ENCODE measurements around the gene OPCML.

OPCML gene

DNA sequence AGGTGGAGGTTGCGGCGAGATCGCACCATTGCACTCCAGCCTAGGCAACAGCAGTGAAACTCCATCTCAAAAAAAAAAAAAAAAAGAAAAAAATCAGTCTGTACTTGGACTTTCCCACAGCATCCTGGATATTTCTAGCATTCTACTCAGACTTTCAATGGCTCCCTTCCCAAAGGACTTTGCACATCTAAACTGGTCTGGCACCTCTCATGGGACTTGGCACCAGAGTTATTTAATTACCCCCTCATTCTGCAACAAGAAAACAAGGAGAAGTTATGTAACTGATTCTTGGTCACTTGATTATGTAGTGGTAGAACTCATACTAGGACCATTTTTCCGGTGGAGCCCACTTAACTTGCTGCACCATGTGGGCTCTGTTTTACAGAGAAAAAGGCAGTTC, 519.5 kb downstream of the OPCML start:
- FAIRE-seq = no peak

DNA sequence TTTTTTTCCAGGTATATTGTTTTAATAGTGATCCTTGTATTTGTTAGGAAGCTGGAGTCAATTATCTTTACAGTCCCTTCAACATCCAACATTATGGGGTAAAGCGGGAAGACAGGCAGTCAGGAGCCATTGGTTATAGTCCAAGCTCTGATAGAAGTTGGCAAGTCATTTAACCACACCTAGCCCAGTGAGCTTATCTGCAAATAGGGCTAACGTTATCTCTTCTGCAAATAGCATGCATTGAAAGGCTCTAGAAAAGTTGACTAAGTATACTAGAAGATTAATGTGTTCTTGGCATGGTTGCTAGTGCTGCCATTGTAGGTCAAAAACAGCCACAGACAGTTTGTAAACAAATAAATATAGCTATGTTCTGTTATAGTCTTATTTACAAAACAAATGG, 520.7 kb downstream of the OPCML start:
- no peak for FAIRE-seq

DNA sequence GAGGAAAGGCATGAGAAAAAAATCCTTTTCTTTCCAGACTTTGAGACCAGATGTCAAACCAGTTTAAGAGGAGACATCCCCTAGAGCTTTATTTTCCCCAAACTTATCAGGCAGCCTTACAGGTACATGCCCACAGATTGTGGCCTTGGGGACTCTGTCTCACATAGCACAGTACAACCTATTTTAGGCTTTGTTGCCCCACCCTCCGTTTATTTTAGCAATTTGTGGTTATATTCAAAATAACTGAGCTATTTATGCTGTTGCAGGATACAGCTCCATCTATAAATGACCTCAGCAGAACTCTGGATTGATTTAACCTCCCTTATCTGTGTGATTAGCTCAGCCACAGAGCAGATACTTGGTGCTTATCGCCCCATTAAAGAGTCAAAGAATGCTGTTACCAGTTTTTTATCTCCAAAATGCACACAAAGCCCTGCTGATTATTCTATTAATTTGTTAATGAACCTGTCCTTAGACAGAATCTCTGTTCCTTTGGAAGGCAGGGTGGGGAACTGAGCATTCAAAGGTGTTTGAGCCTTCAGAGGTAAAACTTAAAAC, 525.2 kb downstream of the OPCML start:
- FAIRE-seq = no peak

DNA sequence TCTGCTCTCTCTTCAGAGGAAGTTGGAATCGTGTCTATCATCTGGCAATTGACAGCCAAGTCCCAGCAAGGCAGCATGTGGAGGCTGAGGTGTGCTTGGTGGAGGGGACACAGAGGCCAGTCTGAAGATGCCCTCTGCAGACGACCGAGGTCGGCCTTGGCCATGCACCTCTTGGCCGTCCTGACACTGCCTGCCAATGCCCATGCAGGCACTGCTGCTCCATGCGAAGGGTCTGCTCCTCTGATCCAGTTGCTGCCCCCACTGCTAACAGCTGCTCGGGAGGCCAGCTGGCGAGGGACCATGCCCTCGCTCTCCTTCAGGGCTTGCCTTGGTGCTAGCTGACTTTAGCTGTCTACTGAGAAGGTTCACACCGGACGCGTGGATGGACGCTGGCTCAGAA, 527.9 kb downstream of the OPCML start:
- FAIRE-seq = no peak

DNA sequence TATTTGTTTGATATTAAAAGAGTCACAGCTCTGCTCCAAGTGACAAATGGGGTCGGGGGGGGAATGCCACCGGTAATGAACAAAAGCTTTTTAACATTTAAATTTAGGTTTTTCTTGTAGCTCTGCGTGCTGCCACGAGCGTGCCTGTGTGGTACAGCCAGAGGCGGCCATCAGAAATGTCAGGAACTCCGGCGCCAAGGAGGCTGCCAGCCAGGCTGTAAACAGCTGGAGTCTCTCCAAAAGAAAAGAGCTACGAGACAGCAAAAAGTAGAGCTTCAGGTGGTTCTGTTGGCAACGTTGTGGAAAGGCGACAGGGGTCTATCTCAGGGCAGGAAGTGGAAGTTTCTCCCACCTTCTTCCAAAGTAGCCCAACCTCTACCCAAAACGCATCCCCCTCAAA, 532.8 kb downstream of the OPCML start:
- FAIRE-seq = no peak

DNA sequence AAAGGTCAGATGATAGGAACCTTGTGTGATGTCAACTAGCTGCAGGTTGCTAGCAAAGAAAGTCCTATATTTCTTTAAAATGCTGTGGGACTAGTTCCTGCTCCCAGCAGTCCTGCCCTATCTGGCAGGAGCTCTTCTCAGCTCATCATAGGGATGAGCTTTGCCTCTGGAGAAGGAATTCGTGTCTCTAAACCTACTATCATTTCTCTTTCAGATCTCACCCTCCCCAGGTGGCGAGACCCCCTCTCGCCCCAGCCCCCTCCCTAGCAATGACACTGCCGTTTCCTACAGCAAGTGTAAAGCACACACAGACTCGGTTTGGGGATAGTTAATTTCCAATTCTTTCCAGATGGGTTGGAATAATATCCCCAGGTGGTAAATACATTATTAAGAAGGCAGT, 533.3 kb downstream of the OPCML start:
- no peak for FAIRE-seq

DNA sequence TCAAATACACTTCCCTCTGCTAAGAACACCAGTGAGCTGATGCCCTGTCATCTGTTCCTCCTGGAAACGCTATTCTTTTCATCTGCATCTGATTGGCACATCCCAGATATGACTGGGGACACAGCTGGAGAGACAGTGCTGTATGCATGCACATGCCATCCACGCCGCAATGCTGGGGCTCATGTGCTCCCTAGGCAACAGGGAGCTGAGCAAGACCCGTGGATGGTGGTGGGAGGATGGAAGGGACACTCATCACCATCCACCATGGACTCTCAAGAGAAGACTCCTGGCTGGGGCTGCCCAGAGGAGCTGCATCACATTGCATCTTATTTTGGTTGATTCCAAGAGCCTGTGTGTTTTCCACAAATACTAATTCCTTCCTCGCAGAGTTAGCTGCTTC, 534.9 kb downstream of the OPCML start:
- no peak for FAIRE-seq

DNA sequence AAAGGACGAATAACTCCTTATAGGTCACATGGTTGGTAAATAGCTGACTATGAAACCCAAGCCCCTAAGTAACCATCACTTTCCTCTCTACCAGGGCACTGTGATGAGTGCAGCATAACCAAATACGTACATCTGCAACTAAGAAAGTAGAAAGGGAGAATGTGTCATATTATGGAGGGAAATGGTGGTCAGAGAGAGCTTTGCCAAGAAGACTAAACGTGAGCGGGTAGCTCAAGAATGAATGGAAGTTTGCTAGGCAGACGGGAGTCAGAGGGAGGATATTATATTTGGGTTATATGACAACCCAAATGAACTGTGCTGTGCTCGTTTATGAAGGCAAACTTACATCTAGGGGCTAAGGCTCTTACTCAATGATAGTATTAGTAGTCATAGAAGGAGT, 537.3 kb downstream of the OPCML start:
- FAIRE-seq = no peak

DNA sequence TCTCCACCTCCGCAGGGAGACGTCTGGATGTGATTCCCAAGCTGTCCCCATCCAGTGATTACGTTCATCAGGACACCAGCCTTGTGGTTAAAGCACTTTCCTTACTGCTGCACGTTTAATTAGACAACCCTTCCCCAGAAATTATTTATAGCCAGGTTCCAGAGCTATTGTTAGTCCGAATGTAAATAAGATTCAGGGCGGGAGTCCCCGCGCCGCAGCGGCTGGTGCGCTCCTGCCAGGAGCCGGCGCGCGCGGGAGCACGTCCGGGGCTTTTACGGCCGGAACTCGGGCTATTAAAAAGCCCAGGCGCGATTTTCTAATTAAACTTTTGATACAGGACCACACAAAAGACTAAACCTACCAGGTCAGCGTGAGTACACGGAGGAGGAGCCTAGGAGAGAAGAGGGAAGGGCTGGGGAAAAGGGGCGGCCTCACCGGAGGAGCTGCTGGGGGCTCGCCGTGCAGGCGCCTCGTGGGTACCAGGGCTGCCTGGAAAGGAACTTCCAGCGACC, 538.3 kb downstream of the OPCML start:
- no peak for FAIRE-seq

DNA sequence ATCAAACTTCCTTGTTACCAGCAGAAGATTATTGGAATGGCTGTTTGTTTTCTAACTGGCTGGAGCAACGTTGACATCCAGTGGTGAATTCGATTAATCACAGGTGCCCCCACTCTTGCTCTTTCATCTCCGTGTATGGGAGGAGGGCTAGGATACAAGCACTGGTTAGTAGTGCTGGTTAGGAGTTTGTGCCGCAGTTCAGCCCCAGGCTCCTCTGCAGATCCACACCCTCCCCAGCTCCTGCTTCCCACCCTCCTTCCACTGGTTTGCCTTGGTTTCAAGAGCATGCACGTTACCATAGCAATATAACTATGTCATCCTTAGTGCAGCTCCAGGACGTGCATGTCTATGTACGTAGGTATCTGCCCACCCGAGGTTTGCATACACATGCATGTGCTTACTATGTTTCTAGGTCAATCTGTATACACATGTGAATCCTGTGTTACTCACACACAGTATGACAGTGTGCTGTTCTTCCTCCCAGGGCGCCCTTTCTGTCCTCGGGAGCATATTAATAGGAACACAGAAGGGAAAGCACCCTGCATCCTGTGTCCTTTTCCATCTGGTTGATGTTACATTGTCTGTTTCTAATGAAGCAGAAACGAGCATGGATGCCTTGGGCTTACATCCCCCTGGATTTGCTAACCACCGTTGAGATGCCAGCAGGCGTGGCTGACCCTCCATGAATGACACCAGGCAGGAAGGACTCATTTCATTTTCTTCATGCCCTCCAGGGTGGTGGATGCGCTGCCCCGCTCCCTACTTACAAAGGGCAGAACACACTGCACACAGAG, 539.3 kb downstream of the OPCML start:
- FAIRE-seq = no peak

DNA sequence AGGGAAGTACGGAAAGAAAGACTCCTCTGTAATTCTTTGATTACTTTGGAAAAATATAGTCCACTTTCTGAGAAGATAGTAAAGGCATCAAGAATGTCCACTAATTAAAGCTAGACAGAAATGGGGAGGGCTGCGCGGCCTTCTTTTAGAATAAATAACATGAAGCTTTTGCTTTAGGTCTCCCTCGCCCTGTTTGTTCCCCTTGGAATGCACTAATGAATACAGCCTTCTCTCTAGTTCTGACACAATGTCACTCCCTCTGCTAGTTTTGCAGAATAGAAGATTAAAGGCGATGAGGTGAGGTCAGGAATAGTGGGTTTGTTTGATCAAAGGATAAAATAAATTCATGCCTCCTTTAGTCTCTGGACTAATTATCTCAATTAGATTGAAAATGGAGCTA, 543.9 kb downstream of the OPCML start:
- no peak for FAIRE-seq

DNA sequence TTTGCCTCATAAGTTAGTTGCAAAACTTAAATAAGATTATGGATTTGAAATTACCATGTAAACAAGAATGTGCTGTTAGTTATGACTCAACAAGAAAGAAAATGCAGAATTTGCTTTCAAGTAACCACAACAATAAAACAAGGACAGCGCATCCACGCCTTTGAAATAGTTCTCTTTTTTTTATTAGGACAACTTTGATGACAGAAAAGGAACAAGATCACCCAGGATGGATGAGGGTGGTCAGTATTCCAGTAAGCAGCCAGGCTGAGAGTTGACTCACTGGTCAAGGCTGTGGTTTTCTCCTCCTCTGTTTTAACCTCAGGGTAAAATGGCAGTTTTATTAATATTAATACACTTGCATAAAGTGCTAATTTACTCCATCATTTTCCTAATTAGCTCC, 544.4 kb downstream of the OPCML start:
- no peak for FAIRE-seq

DNA sequence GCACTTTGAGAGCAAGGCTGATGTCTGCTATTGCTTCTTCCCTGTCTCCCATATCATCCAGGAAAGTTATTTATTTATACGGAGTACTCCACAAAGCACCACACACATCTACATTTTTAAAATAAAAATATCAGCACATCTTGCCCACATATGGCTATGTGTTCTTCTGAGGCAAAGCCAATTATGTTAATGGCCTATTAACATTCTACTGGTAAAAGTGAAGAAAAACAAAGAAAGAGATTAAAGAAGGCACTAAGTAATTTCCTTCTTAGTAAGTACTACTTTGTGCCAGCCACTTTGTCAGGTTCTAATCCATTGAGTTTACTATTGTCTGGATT, 548.7 kb downstream of the OPCML start:
- no peak for FAIRE-seq

DNA sequence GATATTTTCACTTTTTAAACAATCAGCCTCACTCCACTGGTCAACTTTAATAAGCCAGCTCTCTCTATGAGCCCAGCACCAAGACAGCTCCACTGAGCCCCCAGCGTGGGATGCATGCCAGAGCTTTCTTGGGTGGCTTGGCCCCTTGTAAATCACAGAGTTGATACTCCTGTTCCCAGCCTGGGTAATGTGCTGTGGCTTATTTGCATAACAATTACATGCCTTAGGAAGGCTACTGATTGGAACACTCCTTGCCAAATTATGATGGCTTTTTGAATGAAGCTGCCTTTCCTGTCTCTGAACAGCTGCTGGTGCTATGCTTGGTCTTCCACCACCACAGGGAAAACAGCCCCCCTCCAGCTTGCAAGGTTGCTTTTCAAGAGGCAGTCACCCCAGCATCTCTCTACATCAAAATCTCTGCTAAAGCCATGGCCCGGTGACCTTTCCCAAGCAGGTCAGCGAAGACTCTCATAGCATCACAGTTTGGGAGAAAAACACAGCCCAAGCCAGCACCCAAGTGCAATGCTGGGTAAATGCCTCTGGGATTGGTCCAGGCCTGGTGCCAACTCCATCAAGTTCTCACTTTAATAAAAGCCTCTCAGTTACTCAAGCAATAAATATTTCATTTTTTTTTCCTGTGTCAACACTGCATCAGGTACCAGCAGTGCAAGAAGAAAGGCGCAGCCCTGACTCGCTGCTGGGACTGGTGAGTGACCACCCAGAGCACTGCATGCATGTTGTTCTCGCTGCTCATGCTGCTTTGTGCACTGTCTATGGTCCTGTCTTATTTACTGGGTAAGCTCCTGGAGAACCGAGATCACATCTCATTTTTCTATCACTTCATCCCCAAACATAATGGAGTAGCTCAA, 549.3 kb downstream of the OPCML start:
- no peak for FAIRE-seq

DNA sequence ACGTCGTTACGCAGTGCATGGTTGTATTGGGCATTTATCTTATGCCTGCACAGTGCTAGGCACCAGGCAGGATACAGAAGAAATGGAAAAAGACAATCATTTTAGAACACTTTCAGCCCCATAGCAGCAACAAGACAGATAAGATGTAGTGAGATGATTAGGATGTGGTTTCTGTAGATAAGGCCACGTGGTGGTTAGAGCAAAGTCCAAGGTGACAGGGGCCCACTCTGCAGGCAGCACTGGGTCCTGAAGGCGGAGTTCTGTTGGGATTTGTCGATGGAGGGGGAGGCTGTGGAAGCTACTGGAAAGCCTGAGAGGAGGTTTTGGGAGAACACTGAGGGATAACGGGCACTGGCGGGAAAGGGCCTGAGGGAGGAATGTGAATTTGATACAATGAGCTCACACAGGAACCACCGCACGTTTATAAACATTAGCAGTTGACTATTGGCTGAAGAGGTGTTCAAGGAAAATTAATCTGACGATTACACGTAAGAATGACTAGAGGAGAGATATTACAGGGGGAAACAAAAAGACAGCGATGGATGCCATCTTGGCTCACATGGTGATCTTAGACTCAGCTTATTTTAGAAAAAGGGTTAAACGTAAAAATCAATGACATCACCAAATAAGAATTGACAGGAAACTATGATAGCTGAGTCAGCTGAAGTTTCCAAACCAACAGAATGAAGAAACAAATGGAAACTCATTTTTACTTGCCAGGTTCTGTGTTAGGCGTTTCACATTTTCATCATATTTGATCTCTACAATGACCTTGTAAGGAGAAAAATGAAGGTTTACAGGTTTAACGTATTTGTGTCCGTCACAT, 551.0 kb downstream of the OPCML start:
- no peak for FAIRE-seq

DNA sequence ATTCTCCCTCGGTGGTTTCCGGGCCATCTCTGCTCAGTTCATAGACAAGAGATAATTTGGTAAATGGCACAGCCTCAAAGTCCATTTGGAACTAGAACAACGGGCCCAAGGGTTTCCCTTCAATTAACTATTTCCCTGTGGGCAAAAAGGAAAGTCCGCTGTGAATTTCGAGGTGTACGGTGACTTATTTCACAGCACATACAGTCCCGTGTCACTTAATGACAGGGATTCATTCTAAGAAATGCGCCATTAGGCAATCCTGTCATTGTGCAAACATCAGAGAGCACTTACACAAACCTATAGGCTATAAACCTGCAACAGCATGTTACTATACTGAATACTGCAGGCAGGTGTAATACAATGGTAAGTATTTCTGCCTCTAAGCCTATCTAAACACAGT, 551.6 kb downstream of the OPCML start:
- FAIRE-seq = no peak

DNA sequence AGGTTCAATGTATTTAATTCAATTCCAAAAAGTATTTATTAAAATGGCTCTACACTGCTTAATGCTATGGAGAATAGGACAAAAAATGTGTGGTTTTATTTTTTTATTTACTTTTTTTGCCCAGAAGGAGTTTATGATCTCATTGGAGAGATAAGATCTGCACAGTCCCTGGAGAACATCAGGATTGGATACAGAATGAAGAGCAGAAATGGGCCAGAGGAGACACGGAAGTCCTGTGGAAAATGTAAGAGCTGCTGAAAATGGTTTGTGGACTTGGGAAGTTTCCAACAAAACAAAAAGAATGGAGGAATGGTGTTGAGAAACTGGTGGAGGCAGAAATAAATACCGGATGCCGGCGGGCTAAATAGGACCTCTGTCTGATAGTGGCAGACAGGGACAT, 554.6 kb downstream of the OPCML start:
- no peak for FAIRE-seq

DNA sequence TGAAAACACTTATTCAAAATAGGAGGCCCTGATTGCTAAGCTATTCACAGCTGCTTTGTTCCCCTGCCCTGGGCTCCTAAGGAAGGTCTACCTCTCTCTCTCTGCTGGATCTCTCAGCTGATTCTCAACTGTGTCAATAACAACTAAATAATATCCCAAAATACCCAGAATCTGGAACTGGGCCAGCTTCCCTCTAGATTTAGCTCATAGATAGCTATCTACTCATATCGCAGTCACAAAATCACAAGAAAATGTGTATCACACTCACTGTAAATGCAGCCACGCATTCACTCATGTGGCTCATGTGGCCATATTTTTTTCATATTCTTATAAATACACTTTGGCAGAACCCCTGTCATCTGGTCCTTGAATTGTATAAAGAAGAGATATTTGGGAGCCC, 555.1 kb downstream of the OPCML start:
- FAIRE-seq = no peak

DNA sequence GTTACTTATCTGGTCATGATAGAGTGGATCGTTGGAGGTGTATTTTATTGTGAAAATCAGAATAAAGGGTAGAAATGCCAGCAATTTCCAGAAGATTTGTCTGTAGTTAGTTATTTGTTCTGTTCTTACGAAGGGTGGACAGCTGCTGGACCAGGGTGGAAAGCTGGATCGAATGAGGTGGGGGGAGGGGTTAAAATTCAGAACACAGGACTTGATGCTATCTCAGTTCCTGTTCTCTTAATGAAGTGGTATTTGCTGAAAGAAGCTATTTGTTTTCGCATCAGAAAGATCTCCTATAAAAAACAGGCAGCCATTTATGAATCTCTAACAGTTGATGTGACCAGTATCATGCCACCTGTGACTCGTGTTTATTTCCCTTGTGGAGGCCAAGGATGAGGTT, 556.2 kb downstream of the OPCML start:
- FAIRE-seq = no peak

DNA sequence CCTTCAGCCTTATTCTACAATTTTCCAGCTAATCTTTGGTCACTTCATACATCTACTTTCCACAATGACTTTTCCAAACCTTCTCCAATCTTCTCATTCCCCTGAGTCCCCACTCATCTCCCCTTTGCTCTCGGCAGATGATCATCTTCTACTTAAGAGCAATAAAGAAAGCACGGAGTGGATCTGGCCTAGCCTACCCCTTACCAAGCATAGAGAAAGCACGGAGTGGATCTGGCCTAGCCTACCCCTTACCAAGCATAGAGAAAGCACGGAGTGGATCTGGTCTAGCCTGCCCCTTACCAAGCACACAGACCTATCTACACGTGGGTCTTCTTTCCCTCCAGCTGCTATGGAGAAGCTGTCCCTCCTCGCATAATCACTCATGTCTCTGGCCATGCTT, 558.6 kb downstream of the OPCML start:
- no peak for FAIRE-seq

DNA sequence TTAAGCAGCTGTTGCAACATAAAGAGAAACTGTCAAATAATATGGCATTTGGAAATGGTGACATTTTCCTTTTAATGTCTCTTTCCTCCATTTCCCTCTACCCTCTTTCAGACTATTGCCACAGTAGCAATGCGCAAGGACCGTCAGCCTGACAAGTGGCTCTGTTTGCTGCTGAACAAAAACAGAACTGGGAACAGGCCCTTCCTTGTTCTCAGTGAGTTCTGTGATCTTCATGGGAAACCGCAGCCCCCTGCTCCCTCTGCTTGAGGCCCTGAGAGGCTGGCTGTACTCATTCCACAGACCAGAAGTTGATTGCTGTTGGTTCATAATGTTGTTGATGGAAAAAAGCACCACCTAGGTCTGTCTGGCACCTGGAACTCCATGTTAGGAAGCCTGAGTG, 559.7 kb downstream of the OPCML start:
- FAIRE-seq = no peak

DNA sequence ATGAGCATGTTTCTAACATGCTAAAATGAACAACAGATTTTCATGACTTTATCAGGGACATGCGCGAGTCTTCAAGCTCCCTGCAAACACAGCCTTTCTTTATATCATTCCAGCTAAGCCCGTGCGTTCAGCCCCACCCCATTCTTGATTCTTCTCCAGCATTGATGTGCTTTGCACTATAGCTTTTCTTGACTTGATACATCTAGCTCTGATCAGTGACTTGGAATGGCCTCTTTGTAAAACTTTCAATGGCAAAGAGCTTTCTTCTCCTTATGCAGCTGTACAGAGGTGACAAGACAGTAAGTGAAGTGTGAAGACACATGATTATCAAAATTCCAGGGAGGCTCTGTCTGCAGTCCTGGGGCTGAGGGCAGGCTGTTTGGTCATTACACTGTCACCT, 561.0 kb downstream of the OPCML start:
- no peak for FAIRE-seq

DNA sequence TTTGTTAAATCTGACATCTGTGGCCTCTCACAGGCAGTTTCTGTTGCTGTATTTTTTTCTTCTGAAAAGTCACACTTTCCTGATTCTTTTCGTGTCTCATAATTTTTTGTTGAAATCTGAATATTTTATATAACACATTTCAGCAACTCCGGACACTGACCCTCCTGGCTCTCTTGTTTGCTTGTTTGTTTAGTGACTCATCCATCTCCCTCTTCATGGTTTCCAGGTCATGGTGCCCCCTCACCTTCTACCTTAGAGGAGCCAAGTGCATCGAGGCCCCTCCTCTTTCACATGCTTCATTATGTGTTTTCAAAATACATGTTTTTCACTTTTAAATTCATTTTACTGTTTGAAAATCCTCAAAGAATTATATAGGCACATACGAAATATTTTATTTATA, 562.4 kb downstream of the OPCML start:
- no peak for FAIRE-seq
